K562 (cell line): ENCODE measurements around the gene JAK3. TPM values are rescaled to one million over a fixed set of nuclear protein-coding genes. Genes with fewer than 3 reads are reported as not detected.

Experiments
- ADNP ChIP-seq: fragments of 200-800 bp; sonication (Bioruptor generic); IDR thresholded peaks from 2 replicates; pipeline ENCODE4 v1.6.1; 2016; ENCODE audit warnings: missing genetic modification characterization, missing compliant biosample characterization
- NFIX ChIP-seq: fragments of 250-450 bp; sonication (Bioruptor Pico); IDR thresholded peaks from 2 replicates; pipeline ENCODE4 v1.4.0; 2020; ENCODE audit warnings: low read depth, mild to moderate bottlenecking, moderate library complexity
- NRF1 ChIP-seq, 2 experiments: fragments of 450-650 bp; IDR thresholded peaks in 1 of 2; conservative IDR thresholded peaks in 1 of 2; 2 replicates each; pipeline ENCODE4 v1.6.1; 2014; ENCODE audit warnings: mild to moderate bottlenecking in 2 of 2
- RAD21 ChIP-seq, 2 experiments: fragments of 250-450 bp in 1 of 2; fragments of 450-650 bp in 1 of 2; sonication (Bioruptor Pico) in 1 of 2; formaldehyde crosslinking in 1 of 2; IDR thresholded peaks in 1 of 2; conservative IDR thresholded peaks in 1 of 2; 2 replicates each; pipeline versions ENCODE4 v1.4.0 to v1.8.0; 2020 to 2022; ENCODE audit warnings: mild to moderate bottlenecking in 2 of 2, moderate library complexity in 1 of 2
- SRF ChIP-seq, 2 experiments: fragments of 250-450, 450-650 bp in 1 of 2; sonication (Bioruptor Pico) in 1 of 2; sonication (generic) in 1 of 2; formaldehyde crosslinking; IDR thresholded peaks; 2 replicates each; pipeline versions ENCODE4 v1.5.0 to v1.5.1; 2020 to 2022; ENCODE audit warnings: mild to moderate bottlenecking in 1 of 2, missing genetic modification reagents in 1 of 2
- SRSF7 ChIP-seq: fragments of 200-400 bp; formaldehyde crosslinking; optimal IDR thresholded peaks from 2 replicates; pipeline ENCODE3; 2017; ENCODE audit warnings: mild to moderate bottlenecking, low read depth, low read length
- SUPT5H ChIP-seq: fragments of 450-650 bp; IDR thresholded peaks from 2 replicates; pipeline ENCODE4 v1.6.1; 2016
- TFAM ChIP-seq: fragments of 250-450 bp; sonication (Bioruptor Pico); conservative IDR thresholded peaks from 2 replicates; pipeline ENCODE4 v1.5.0; 2021; ENCODE audit warnings: mild to moderate bottlenecking, moderate library complexity
- THAP7 ChIP-seq: fragments of 250-450 bp; sonication (Bioruptor Pico); IDR thresholded peaks from 2 replicates; pipeline ENCODE4 v1.5.0; 2021
- ZBTB17 ChIP-seq: fragments of 450-650 bp; formaldehyde crosslinking; IDR thresholded peaks from 2 replicates; pipeline ENCODE4 v1.4.0; 2020; ENCODE audit warnings: mild to moderate bottlenecking
- ZFP36 ChIP-seq: fragments of 150-350 bp; IDR thresholded peaks from 2 replicates; pipeline ENCODE4 v1.6.1; 2018; ENCODE audit warnings: low read length, low read depth; ENCODE audit not compliant: partially characterized antibody
- ZNF12 ChIP-seq: sonication (generic); formaldehyde crosslinking; IDR thresholded peaks from 2 replicates; pipeline ENCODE4 v1.4.0; 2020; ENCODE audit warnings: mild to moderate bottlenecking, missing genetic modification reagents
- ZNF124 ChIP-seq: sonication (generic); formaldehyde crosslinking; IDR thresholded peaks from 2 replicates; pipeline ENCODE4 v1.8.1; 2022; ENCODE audit warnings: missing genetic modification reagents
- ZNF175 ChIP-seq: fragments of 200-800 bp; sonication (Bioruptor generic); IDR thresholded peaks from 2 replicates; pipeline ENCODE4 v1.6.1; 2016; ENCODE audit warnings: low read depth, mild to moderate bottlenecking, missing genetic modification characterization, missing compliant biosample characterization
- ZNF263 ChIP-seq: sonication (generic); formaldehyde crosslinking; IDR thresholded peaks from 2 replicates; pipeline ENCODE4 v1.8.0; 2022; ENCODE audit warnings: mild to moderate bottlenecking, missing genetic modification reagents, borderline replicate concordance
- ZNF507 ChIP-seq: conservative IDR thresholded peaks from 2 replicates; pipeline ENCODE4 v1.6.1; 2017; ENCODE audit warnings: missing genetic modification characterization, missing compliant biosample characterization
- polyA plus RNA-seq, 8 experiments: library from polyadenylated mRNA; depleted of rRNA in 4 of 8; stranded (reverse) in 5 of 8; unstranded in 3 of 8; fragments of >200 nt; fragmentation: Nextera tagmentation in 2 of 8; fragmentation: Illumina TruSeq in 1 of 8; extraction: Ambion mirVana in 2 of 8; extraction: Trizol in 1 of 8; gene quantifications; 2 replicates each; pipeline versions ENCODE4 v1.2.1 to v1.2.3, GENCODE V29; 2011 to 2014; ENCODE audit warnings: inconsistent platforms in 1 of 8, missing spikeins in 1 of 8
- total RNA-seq, 7 experiments: library from RNA; depleted of rRNA in 6 of 7; stranded (reverse); fragments of >200 nt in 6 of 7; fragmentation: Illumina TruSeq in 2 of 7; extraction: Trizol in 2 of 7; gene quantifications; 2 replicates each; pipeline versions ENCODE4 v1.2.1 to v1.2.3, GENCODE V29; 2011 to 2021; ENCODE audit warnings: low replicate concordance in 1 of 7
- TF ChIP-seq, protein P1 (sequence below): fragments of 450-650 bp; formaldehyde crosslinking; IDR thresholded peaks from 2 replicates; pipeline ENCODE4 v1.4.0; 2020; ENCODE audit warnings: mild to moderate bottlenecking
- TF ChIP-seq, protein P2 (sequence below): sonication (generic); formaldehyde crosslinking; IDR thresholded peaks from 2 replicates; pipeline ENCODE4 v1.8.0; 2022; ENCODE audit warnings: mild to moderate bottlenecking, missing genetic modification reagents
- TF ChIP-seq, protein P3 (sequence below): fragments of 450-650 bp; IDR thresholded peaks from 2 replicates; pipeline ENCODE4 v1.6.1; 2017; ENCODE audit warnings: antibody characterized with exemption
- TF ChIP-seq, protein P4 (sequence below): IDR thresholded peaks from 3 replicates; pipeline ENCODE4 v1.6.1; 2011; ENCODE audit warnings: borderline replicate concordance, mild to moderate bottlenecking, moderate library complexity; ENCODE audit not compliant: insufficient read length; ENCODE audit errors: extremely low read depth

Gene JAK3
- total and polyA plus RNA-seq, 9 of the 15 experiments (the other 6 are each of a cell fraction or from before 2014, with no cell fraction given): 0.01 to 0.18 (median 0.07) TPM; not detected in 1

- TF ChIP-seq, protein P1, sequence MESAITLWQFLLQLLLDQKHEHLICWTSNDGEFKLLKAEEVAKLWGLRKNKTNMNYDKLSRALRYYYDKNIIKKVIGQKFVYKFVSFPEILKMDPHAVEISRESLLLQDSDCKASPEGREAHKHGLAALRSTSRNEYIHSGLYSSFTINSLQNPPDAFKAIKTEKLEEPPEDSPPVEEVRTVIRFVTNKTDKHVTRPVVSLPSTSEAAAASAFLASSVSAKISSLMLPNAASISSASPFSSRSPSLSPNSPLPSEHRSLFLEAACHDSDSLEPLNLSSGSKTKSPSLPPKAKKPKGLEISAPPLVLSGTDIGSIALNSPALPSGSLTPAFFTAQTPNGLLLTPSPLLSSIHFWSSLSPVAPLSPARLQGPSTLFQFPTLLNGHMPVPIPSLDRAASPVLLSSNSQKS (CRISPR knock-in tag): no peak
- TF ChIP-seq, protein P2, sequence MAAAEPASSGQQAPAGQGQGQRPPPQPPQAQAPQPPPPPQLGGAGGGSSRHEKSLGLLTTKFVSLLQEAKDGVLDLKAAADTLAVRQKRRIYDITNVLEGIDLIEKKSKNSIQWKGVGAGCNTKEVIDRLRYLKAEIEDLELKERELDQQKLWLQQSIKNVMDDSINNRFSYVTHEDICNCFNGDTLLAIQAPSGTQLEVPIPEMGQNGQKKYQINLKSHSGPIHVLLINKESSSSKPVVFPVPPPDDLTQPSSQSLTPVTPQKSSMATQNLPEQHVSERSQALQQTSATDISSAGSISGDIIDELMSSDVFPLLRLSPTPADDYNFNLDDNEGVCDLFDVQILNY: no peak
- TF ChIP-seq THAP7 (CRISPR knock-in tag) (no peak), ZNF507 (tag) (no peak), ZNF12 (CRISPR knock-in tag) (no peak), ZNF175 (CRISPR knock-in tag) (no peak), RAD21 (CRISPR knock-in tag; conservative IDR thresholded peaks at IDR 0.05 in 1 of 2, IDR thresholded peaks at IDR 0.05 in 1 of 2) (peak in 1 of 2 experiments; percentile 5; a peak in 1 of 4 replicates), TFAM (no peak), SUPT5H (no peak), ZBTB17 (CRISPR knock-in tag) (peak; percentile 68; the same call in 1 of the 2 replicates), SRSF7 (no peak), NFIX (CRISPR knock-in tag) (peak; percentile 70), ADNP (tag) (peak; percentile 84), ZNF124 (CRISPR knock-in tag) (no peak), SRF (CRISPR knock-in tag; IDR thresholded peaks at IDR 0.05) (no peak), ZFP36 (peak; percentile 87), NRF1 (conservative IDR thresholded peaks at IDR 0.05 in 1 of 2, IDR thresholded peaks at IDR 0.05 in 1 of 2) (0 out of 4 replicates have a peak, but pooled peaks of 1 of the 2 experiments have one; percentile 9), ZNF263 (CRISPR knock-in tag) (no peak)
- TF ChIP-seq, protein P3, sequence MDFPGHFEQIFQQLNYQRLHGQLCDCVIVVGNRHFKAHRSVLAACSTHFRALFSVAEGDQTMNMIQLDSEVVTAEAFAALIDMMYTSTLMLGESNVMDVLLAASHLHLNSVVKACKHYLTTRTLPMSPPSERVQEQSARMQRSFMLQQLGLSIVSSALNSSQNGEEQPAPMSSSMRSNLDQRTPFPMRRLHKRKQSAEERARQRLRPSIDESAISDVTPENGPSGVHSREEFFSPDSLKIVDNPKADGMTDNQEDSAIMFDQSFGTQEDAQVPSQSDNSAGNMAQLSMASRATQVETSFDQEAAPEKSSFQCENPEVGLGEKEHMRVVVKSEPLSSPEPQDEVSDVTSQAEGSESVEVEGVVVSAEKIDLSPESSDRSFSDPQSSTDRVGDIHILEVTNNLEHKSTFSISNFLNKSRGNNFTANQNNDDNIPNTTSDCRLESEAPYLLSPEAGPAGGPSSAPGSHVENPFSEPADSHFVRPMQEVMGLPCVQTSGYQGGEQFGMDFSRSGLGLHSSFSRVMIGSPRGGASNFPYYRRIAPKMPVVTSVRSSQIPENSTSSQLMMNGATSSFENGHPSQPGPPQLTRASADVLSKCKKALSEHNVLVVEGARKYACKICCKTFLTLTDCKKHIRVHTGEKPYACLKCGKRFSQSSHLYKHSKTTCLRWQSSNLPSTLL: no peak
- TF ChIP-seq, protein P4, sequence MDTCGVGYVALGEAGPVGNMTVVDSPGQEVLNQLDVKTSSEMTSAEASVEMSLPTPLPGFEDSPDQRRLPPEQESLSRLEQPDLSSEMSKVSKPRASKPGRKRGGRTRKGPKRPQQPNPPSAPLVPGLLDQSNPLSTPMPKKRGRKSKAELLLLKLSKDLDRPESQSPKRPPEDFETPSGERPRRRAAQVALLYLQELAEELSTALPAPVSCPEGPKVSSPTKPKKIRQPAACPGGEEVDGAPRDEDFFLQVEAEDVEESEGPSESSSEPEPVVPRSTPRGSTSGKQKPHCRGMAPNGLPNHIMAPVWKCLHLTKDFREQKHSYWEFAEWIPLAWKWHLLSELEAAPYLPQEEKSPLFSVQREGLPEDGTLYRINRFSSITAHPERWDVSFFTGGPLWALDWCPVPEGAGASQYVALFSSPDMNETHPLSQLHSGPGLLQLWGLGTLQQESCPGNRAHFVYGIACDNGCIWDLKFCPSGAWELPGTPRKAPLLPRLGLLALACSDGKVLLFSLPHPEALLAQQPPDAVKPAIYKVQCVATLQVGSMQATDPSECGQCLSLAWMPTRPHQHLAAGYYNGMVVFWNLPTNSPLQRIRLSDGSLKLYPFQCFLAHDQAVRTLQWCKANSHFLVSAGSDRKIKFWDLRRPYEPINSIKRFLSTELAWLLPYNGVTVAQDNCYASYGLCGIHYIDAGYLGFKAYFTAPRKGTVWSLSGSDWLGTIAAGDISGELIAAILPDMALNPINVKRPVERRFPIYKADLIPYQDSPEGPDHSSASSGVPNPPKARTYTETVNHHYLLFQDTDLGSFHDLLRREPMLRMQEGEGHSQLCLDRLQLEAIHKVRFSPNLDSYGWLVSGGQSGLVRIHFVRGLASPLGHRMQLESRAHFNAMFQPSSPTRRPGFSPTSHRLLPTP: no peak
These were observed 52.9 kb downstream of the JAK3 start, which contains the start of gene B3GNT3 (continued) for GRCh38 chr19:17794731-17795494.
